Measurements from ENCODE around the gene RPUSD4. TPM values are rescaled to one million over a fixed set of nuclear protein-coding genes. Genes with fewer than 3 reads are reported as not detected.

RPUSD4 gene
- total RNA-seq, 4 donors from 2014 or later = 17.5 to 24.1 (median 20.7) TPM

- H3K4me3 ChIP-seq (ENCODE audit: low read depth, poor library complexity, severe bottlenecking) = no peak overlapping the region
- DNase-seq (ENCODE audit: low spot score in 2 of 2) = no peak
- intact Hi-C loops (cut with DNase I; ENCODE audit: low total_unique reads) = no loop called here
- TF ChIP-seq, protein P1, sequence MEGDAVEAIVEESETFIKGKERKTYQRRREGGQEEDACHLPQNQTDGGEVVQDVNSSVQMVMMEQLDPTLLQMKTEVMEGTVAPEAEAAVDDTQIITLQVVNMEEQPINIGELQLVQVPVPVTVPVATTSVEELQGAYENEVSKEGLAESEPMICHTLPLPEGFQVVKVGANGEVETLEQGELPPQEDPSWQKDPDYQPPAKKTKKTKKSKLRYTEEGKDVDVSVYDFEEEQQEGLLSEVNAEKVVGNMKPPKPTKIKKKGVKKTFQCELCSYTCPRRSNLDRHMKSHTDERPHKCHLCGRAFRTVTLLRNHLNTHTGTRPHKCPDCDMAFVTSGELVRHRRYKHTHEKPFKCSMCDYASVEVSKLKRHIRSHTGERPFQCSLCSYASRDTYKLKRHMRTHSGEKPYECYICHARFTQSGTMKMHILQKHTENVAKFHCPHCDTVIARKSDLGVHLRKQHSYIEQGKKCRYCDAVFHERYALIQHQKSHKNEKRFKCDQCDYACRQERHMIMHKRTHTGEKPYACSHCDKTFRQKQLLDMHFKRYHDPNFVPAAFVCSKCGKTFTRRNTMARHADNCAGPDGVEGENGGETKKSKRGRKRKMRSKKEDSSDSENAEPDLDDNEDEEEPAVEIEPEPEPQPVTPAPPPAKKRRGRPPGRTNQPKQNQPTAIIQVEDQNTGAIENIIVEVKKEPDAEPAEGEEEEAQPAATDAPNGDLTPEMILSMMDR (IDR thresholded peaks at IDR 0.05) = no peak
- no peak for TF ChIP-seq POLR2A (IDR thresholded peaks at IDR 0.05)
- WGBS, 2 donors = 75% methylated on average over 4 of the region's 4 CpGs
Measured at GRCh38 chr11:126153006-126153405, 58.4 kb downstream of the RPUSD4 start.

GRCh38 chr11:126152586-126152985 lies 58.9 kb downstream of the RPUSD4 start:
- no peak overlapping the region for H3K4me3 ChIP-seq (ENCODE audit: low read depth, poor library complexity, severe bottlenecking)
- no peak for TF ChIP-seq POLR2A (IDR thresholded peaks at IDR 0.05)
- DNase-seq (ENCODE audit: low spot score in 2 of 2) = no peak
- intact Hi-C loops (cut with DNase I; ENCODE audit: low total_unique reads) = no loop called here

DNA sequence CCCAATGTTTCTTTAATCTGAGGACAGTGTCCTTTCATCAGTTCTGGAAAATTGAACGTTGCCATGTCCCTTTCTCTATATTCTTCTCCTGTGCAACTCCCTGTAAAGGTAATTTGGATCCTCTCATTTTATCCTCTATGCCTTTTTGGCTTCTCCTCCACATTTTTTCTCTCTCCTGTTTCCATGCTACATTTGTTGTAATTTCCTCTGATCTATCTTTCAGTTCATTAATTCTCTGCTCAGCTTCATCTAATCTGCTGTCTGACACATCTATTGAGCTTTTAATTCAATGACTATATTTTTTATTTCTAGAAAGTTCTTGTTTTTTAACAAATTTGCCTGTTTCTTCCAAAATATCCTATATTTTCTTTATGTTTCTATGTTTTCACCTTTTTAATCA lies 59.3 kb downstream of the RPUSD4 start:
- DNase-seq (ENCODE audit: low spot score in 2 of 2) = no peak
- TF ChIP-seq, protein P1 (IDR thresholded peaks at IDR 0.05) = no peak
- no peak for TF ChIP-seq POLR2A (IDR thresholded peaks at IDR 0.05)
- H3K4me3 ChIP-seq (ENCODE audit: low read depth, poor library complexity, severe bottlenecking) = no peak overlapping the region
- intact Hi-C loops (cut with DNase I; ENCODE audit: low total_unique reads) = no loop called here
- WGBS, 2 donors = 85 to 95% methylated on average over 1 of the region's 1 CpG

Other genes with a start within 250 kb of the RPUSD4 start
- 10 to 100 TPM; 12.3 to 21.0 (median 18.0) TPM for gene CDON, start 148.8 kb downstream of the RPUSD4 start, total RNA-seq
- 10 to 100 TPM in 2 of 4 donors, 1 to 10 TPM in 2; 7.3 to 18.9 (median 9.0) TPM for gene FAM118B, start 132 bp upstream of the RPUSD4 start, total RNA-seq
- gene SRPRA, start 57.2 kb upstream of the RPUSD4 start, total RNA-seq = 10 to 100 TPM; 56.8 to 84.7 (median 72.3) TPM
- gene FOXRED1, start 57.5 kb upstream of the RPUSD4 start, total RNA-seq = 10 to 100 TPM in 3 of 4 donors, 1 to 10 TPM in 1; 7.0 to 17.5 (median 14.0) TPM
- gene TIRAP, start 71.4 kb upstream of the RPUSD4 start, total RNA-seq = 10 to 100 TPM; 13.2 to 16.8 (median 15.3) TPM
- gene DCPS, start 92.4 kb upstream of the RPUSD4 start, total RNA-seq = 10 to 100 TPM; 15.1 to 23.4 (median 16.7) TPM
- 10 to 100 TPM; 12.6 to 27.0 (median 17.1) TPM for gene ST3GAL4, start 144.0 kb upstream of the RPUSD4 start, total RNA-seq

Data from lower leg skin (tissue), 4 donors.